Measurements from ENCODE around the gene IKBKE. TPM values are rescaled to one million over a fixed set of nuclear protein-coding genes. Genes with fewer than 3 reads are reported as not detected.

Gene IKBKE
- total and polyA plus RNA-seq, 2 donors (not counting 3 experiments of a cell fraction or from before 2014, with no cell fraction given) = 17.9 to 20.7 TPM

DNA sequence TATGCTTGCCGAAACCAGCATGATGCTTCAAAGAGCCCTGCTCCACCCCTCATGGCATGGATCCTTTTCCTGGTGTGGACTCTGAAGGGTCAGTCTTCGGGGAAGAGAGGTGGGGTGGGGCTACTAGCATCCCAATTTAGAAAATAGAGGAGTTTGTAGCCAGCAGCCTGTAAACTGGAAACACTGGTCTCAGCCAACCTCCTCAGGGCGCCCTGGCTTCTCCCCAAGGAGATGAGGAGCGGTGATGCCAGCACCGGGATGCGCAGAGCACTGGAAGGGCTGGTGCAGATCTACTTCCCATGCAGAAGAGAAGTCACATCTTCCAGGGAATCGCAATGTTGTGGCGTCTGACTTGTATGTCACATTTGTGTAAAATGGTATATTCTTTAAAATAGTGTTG, 6.4 kb upstream of the IKBKE start:
- H3K4me3 ChIP-seq (replicated peaks in 1 of 3; ENCODE audit: insufficient read depth in 1 of 3, low read depth in 1 of 3, low read length in 3 of 3) = no peak overlapping the region
- peaks cover 8 to 11% of the 10 kb centered on the region in 2 experiments for H3K36me3 ChIP-seq (ENCODE audit: control insufficient read depth in 2 of 2, extremely low read depth in 1 of 2, insufficient read depth in 2 of 2, low read length in 2 of 2)
- FAIRE-seq = no peak
- H2AFZ ChIP-seq (ENCODE audit: low read depth, low read length) = no peak overlapping the region
- POLR2A ChIA-PET = no interaction called here
- no peaks in the 10 kb centered on the region for H3K79me2 ChIP-seq (ENCODE audit: control insufficient read depth, insufficient read depth, low read length)
- DNase-seq (ENCODE audit: low read depth, low spot score) = no peak
- H3K9me3 ChIP-seq (replicated peaks; ENCODE audit: control insufficient read depth, insufficient read depth, low read length) = no peaks in the 10 kb centered on the region
- H3K4me2 ChIP-seq (ENCODE audit: insufficient read depth, low read length) = no peak overlapping the region
- no TSS peak for BruUV-seq (replicated peaks)
- H3K27ac ChIP-seq (ENCODE audit: insufficient read depth, low read depth, low read length) = no peak overlapping the region
- TF ChIP-seq GATA2 (IDR thresholded peaks at IDR 0.05; ENCODE audit: insufficient read depth, insufficient read length, low read depth, low read length) = no peak
- TF ChIP-seq MYC (IDR thresholded peaks at IDR 0.05; ENCODE audit: low read depth, low read length) = no peak
- no peak for TF ChIP-seq EZH2 (IDR thresholded peaks at IDR 0.05; ENCODE audit: borderline replicate concordance, low read depth, low read length, severe bottlenecking)
- TF ChIP-seq FOS (IDR thresholded peaks at IDR 0.05; ENCODE audit: borderline replicate concordance, insufficient read depth, low read length) = no peak
- CTCF ChIA-PET = interaction anchor here (0.9 kb wide), 1 partner anchor 16 kb away, joined by 8 read pairs; no protein-coding TSS in a partner anchor
- peaks cover 14% of the 10 kb centered on the region for H3K4me1 ChIP-seq (ENCODE audit: control insufficient read depth, extremely low read depth, insufficient read depth, low read length)
- intact Hi-C loops (cut with micrococcal nuclease) = no loop called here
- no peaks in the 10 kb centered on the region for H4K20me1 ChIP-seq (replicated peaks; ENCODE audit: control insufficient read depth, extremely low read depth, insufficient read depth, low read length)
- dilution Hi-C loops (cut with MboI; ENCODE audit: extremely low pct_ligation_motif_present, low sequenced_read_pairs) = no loop called here
- no peaks in the 10 kb centered on the region for H3K9me1 ChIP-seq (replicated peaks; ENCODE audit: control insufficient read depth, extremely low read depth, insufficient read depth, low read length)
- peaks cover 0 to 1% of the 10 kb centered on the region in 2 experiments for H3K27me3 ChIP-seq (ENCODE audit: control insufficient read depth in 2 of 2, insufficient read depth in 2 of 2, low read length in 2 of 2)
- H3K9ac ChIP-seq (replicated peaks; ENCODE audit: extremely low read depth, insufficient read depth, low read length) = no peak overlapping the region

DNA sequence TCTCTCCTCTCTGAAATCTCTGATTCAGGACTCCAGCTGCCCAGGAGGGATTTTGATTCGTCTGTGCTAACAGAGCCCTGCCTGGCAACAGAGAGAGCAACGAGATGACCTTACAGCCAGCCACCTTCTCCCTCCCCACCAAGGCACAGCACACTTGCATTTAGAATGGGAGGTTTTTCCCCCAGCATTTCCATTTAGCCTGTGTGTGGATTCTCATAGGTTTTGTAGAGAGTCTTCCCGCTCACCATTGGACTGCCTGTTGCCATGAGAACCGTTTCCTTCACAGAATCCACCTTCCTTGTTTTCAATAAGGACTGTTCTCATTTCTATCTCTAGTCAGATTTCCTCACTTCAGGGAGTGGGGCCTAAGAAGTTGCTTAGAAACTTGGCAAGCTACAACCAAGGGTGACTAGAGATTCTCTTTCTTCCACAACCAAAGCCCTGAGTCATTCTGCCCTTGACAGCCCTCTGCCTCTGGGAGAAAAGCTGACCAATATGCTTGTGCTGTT, 5.8 kb upstream of the IKBKE start:
- Histone ChIP-seq H3K9me1 (replicated peaks; ENCODE audit: control insufficient read depth, extremely low read depth, insufficient read depth, low read length) (no peaks in the 10 kb centered on the region), H3K79me2 (ENCODE audit: control insufficient read depth, insufficient read depth, low read length) (no peaks in the 10 kb centered on the region), H3K9me3 (replicated peaks; ENCODE audit: control insufficient read depth, insufficient read depth, low read length) (no peaks in the 10 kb centered on the region), H2AFZ (ENCODE audit: low read depth, low read length) (no peak overlapping the region), H3K36me3 (ENCODE audit: control insufficient read depth in 2 of 2, extremely low read depth in 1 of 2, insufficient read depth in 2 of 2, low read length in 2 of 2) (peaks cover 8 to 11% of the 10 kb centered on the region in 2 experiments), H3K9ac (replicated peaks; ENCODE audit: extremely low read depth, insufficient read depth, low read length) (no peak overlapping the region), H3K4me3 (replicated peaks in 1 of 3; ENCODE audit: insufficient read depth in 1 of 3, low read depth in 1 of 3, low read length in 3 of 3) (no peak overlapping the region), H3K4me2 (ENCODE audit: insufficient read depth, low read length) (no peak overlapping the region), H4K20me1 (replicated peaks; ENCODE audit: control insufficient read depth, extremely low read depth, insufficient read depth, low read length) (no peaks in the 10 kb centered on the region), H3K4me1 (ENCODE audit: control insufficient read depth, extremely low read depth, insufficient read depth, low read length) (peaks cover 17% of the 10 kb centered on the region), H3K27ac (ENCODE audit: insufficient read depth, low read depth, low read length) (no peak overlapping the region), H3K27me3 (ENCODE audit: control insufficient read depth in 2 of 2, insufficient read depth in 2 of 2, low read length in 2 of 2) (peaks cover 0 to 1% of the 10 kb centered on the region in 2 experiments)
- FAIRE-seq (no peak), DNase-seq (ENCODE audit: low read depth, low spot score) (peak; percentile 41)
- ChIA-PET POLR2A (no interaction called here), CTCF (interaction anchor here (0.8 to 1.4 kb wide), 3 partner anchors 13 to 20 kb away, joined by 3 to 11 read pairs (median 4); no protein-coding TSS in a partner anchor)
- no TSS peak for BruUV-seq (replicated peaks)
- TF ChIP-seq FOS (IDR thresholded peaks at IDR 0.05; ENCODE audit: borderline replicate concordance, insufficient read depth, low read length) (no peak), MYC (IDR thresholded peaks at IDR 0.05; ENCODE audit: low read depth, low read length) (no peak), POLR2A (IDR thresholded peaks at IDR 0.05; ENCODE audit: low read depth, low read length) (no peak), JUN (IDR thresholded peaks at IDR 0.05; ENCODE audit: borderline replicate concordance, insufficient read depth, insufficient read length, low read depth) (no peak), GATA2 (IDR thresholded peaks at IDR 0.05; ENCODE audit: insufficient read depth, insufficient read length, low read depth, low read length) (no peak), EZH2 (IDR thresholded peaks at IDR 0.05; ENCODE audit: borderline replicate concordance, low read depth, low read length, severe bottlenecking) (no peak), POLR2AphosphoS5 (IDR thresholded peaks at IDR 0.05; ENCODE audit: insufficient read depth, low read depth, low read length) (no peak)
- TF ChIP-seq, protein P1, sequence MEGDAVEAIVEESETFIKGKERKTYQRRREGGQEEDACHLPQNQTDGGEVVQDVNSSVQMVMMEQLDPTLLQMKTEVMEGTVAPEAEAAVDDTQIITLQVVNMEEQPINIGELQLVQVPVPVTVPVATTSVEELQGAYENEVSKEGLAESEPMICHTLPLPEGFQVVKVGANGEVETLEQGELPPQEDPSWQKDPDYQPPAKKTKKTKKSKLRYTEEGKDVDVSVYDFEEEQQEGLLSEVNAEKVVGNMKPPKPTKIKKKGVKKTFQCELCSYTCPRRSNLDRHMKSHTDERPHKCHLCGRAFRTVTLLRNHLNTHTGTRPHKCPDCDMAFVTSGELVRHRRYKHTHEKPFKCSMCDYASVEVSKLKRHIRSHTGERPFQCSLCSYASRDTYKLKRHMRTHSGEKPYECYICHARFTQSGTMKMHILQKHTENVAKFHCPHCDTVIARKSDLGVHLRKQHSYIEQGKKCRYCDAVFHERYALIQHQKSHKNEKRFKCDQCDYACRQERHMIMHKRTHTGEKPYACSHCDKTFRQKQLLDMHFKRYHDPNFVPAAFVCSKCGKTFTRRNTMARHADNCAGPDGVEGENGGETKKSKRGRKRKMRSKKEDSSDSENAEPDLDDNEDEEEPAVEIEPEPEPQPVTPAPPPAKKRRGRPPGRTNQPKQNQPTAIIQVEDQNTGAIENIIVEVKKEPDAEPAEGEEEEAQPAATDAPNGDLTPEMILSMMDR (IDR thresholded peaks at IDR 0.05; ENCODE audit: extremely low read depth in 1 of 2, insufficient read depth in 1 of 2, low read depth in 1 of 2, low read length in 2 of 2) = no peak
- TF ChIP-seq, protein P2, sequence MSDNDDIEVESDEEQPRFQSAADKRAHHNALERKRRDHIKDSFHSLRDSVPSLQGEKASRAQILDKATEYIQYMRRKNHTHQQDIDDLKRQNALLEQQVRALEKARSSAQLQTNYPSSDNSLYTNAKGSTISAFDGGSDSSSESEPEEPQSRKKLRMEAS (IDR thresholded peaks at IDR 0.05; ENCODE audit: insufficient read depth, insufficient read length) = no peak
- dilution Hi-C loops (cut with MboI; ENCODE audit: extremely low pct_ligation_motif_present, low sequenced_read_pairs) (no loop called here), intact Hi-C loops (cut with micrococcal nuclease) (no loop called here)

Measured in endothelial cell of umbilical vein (primary cell).